Lower leg skin (tissue), 4 donors: Measurements from ENCODE around the gene MRPS18C. TPM values are rescaled to one million over a fixed set of nuclear protein-coding genes. Genes with fewer than 3 reads are reported as not detected.

Experiments used
- DNase-seq, 2 donors: peaks; one replicate each; pipeline ENCODE4 v3.0.0-alpha.2; 2019; ENCODE audit warnings: low spot score in 2 of 2
- H3K4me3 ChIP-seq: fragments of 200-600 bp; sonication (generic); 2 replicates; pipeline ENCODE4 v1.5.1; 2017; ENCODE audit warnings: mild to moderate bottlenecking, low read depth; ENCODE audit not compliant: poor library complexity, severe bottlenecking
- POLR2A ChIP-seq, 2 donors: fragments of 450-650 bp; IDR thresholded peaks; one replicate each; pipeline ENCODE4 v1.6.1; 2016 to 2017; ENCODE audit warnings: antibody characterized with exemption in 2 of 2, mild to moderate bottlenecking in 1 of 2, moderate library complexity in 1 of 2
- WGBS, 2 donors: methylation state at CpG; one replicate each; pipeline ENCODE4 v1.1.5; 2018; 5-methylcytosine and 5-hydroxymethylcytosine counted together
- intact Hi-C: fragments of 100-400 bp; cut with DNase I; formaldehyde crosslinking; loops from one replicate; pipeline ENCODE4 v1.15.0; 2023; ENCODE audit warnings: low total_unique reads
- total RNA-seq, 4 donors: library from RNA; depleted of rRNA; stranded (reverse); fragments of >200 nt; gene quantifications; one replicate each; pipeline ENCODE4 v1.1.0, GENCODE V29; 2016
- TF ChIP-seq, protein P1 (sequence below), 3 donors: fragments of 450-650 bp; IDR thresholded peaks; one replicate each; pipeline ENCODE4 v1.5.1; 2016; ENCODE audit warnings: antibody characterized with exemption in 3 of 3, mild to moderate bottlenecking in 3 of 3, moderate library complexity in 2 of 3

Gene MRPS18C
- total RNA-seq, 4 donors from 2014 or later, result 6.9 to 20.1 (median 15.1) TPM

DNA sequence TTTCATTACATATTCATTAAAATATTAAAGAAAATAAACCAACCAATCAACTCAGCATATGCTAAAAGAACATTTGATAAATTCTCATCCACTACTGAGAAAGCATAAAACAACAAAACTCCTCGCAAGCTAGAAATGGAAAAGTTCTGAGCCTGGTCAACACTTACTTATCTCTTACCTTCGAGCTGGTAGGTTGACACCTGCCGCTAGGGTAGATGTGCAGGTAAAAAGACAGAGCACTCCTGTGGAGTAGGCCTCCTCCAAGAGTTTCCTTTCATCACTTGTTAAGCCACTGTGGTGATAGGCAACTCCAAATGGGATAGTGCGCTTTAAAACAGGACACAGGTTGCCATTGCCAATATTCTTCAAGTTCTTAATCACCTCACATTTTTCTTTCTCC, 19.2 kb upstream of the MRPS18C start:
- no peak for DNase-seq
- TF ChIP-seq, protein P1, sequence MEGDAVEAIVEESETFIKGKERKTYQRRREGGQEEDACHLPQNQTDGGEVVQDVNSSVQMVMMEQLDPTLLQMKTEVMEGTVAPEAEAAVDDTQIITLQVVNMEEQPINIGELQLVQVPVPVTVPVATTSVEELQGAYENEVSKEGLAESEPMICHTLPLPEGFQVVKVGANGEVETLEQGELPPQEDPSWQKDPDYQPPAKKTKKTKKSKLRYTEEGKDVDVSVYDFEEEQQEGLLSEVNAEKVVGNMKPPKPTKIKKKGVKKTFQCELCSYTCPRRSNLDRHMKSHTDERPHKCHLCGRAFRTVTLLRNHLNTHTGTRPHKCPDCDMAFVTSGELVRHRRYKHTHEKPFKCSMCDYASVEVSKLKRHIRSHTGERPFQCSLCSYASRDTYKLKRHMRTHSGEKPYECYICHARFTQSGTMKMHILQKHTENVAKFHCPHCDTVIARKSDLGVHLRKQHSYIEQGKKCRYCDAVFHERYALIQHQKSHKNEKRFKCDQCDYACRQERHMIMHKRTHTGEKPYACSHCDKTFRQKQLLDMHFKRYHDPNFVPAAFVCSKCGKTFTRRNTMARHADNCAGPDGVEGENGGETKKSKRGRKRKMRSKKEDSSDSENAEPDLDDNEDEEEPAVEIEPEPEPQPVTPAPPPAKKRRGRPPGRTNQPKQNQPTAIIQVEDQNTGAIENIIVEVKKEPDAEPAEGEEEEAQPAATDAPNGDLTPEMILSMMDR (IDR thresholded peaks at IDR 0.05), result no peak
- TF ChIP-seq POLR2A (IDR thresholded peaks at IDR 0.05), result no peak
- 94 to 96% methylated on average over 4 of the region's 4 CpGs for WGBS, 2 donors
- intact Hi-C loops, result no loop called here
- no peak overlapping the region for H3K4me3 ChIP-seq

DNA sequence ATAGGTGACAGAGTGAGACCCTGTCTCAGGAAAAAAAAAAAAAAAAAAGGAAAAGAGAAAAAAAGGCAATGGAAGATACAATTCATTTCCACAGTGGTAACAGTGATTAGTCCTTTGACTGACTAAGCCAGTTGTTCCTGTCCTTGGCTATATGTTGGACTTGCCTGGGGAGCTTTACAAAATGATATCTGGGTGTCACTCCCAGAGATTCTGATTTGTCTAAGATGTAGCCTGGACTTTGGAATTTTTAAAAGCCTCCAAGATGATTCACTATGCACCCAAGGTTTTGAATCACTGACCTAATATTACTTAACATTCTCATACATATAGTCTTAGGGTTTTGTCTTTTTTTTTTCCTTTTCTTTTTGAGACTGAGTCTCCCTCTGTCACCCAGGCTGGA, 17.1 kb upstream of the MRPS18C start:
- DNase-seq, result no peak
- H3K4me3 ChIP-seq, result no peak overlapping the region
- intact Hi-C loops, result no loop called here
- no peak for TF ChIP-seq POLR2A (IDR thresholded peaks at IDR 0.05)
- TF ChIP-seq, protein P1 (IDR thresholded peaks at IDR 0.05), result no peak

DNA sequence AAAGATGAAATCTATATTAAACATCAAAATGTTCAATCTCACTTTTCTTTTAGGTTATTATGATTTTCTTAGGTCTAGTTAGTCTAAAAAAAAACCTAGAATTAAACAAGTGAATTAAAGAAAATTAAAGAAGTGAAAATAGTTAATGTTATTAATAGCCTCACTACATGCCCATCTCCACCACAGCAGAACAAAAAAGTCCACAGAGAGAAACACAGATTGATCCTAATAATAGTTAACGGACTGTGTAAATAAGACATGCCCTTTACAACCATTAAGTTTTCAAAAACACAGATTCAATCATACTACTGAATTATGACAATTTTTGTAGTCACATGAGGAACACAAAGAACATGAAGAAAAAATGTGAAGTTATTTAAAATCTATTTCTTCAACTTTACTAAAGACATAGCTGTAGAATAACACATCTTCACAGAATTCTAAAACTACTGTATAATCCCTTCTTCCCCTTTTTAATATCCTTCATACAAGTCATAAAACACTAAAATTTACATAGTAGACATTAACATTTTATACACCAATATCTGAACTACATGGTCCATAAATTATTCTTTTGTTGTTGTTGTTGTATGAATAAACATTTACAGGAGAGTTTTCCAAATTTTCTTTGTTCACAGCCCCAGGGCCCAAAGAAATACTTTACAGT, 15.6 kb upstream of the MRPS18C start:
- TF ChIP-seq, protein P1 (IDR thresholded peaks at IDR 0.05), result no peak
- TF ChIP-seq POLR2A (IDR thresholded peaks at IDR 0.05), result no peak
- DNase-seq, result no peak
- H3K4me3 ChIP-seq, result no peak overlapping the region
- WGBS, 2 donors, result 94 to 98% methylated on average over 1 of the region's 1 CpG
- intact Hi-C loops, result no loop called here

DNA sequence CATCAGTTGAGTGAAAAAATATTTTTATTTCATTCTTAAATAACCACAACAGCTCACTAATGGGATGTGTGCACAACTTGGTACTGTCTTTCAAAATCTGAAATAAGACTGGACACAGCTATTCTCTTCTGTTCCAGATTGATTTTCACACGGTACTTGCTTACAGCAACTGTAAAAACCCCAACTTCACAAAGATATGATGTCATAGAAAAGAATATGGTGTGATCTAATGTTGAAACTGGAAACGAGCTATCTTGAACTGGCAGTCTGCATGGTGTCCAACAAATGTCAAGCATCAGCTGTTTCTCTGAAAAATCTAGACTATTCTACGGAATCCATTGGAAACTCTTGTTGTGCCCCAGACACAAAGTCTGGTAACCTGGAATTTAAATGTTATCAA, 15.0 kb upstream of the MRPS18C start:
- intact Hi-C loops, result no loop called here
- H3K4me3 ChIP-seq, result no peak overlapping the region

DNA sequence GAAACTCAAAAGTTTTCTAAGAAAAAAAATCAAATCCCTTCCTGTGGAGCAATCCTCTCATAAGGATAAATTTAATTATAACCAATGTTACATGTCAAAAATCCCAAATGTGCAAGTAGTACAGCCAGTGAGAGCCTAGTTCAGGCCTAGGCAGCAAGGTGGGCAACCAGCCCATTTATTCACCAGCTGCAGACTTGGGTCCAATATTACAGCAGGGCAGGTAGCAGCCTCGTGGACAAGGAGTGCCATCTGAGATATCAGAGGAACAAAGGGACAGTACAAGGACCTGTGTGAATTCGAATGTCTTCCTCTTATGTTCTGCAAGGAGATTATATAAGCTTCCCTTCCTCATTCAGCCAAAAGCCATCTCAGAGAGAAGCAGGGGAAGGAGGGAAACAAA, 6.8 kb upstream of the MRPS18C start:
- no peak for TF ChIP-seq POLR2A (IDR thresholded peaks at IDR 0.05)
- TF ChIP-seq, protein P1 (IDR thresholded peaks at IDR 0.05), result no peak
- no peak overlapping the region for H3K4me3 ChIP-seq
- DNase-seq, result no peak
- WGBS, 2 donors, result 57 to 71% methylated on average over 2 of the region's 2 CpGs
- intact Hi-C loops, result no loop called here

More for the DNA sequence above, 15.0 kb upstream of the MRPS18C start:
- no peak for TF ChIP-seq POLR2A (IDR thresholded peaks at IDR 0.05)
- TF ChIP-seq, protein P1 (IDR thresholded peaks at IDR 0.05), result no peak
- 82 to 88% methylated on average over 3 of the region's 3 CpGs for WGBS, 2 donors
- no peak for DNase-seq

DNA sequence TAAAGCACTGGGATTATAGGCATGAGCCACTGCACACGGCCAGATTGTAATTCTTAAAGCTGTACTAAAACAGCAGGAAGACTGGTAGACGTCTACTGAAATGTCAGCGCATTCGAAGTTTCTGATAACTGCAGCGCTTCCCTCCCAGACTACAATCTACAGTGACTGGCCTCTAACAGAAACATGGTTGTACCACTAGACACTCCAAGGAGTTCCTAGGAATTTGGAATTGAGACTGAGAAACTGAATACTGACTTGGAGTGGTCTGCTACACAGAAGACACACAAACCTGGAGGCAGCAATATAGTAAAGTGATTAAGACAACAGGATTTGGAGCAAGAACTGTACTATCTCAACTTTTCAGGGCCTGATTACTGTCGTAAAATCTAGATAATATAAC, 1.2 kb upstream of the MRPS18C start:
- TF ChIP-seq POLR2A (IDR thresholded peaks at IDR 0.05), result no peak
- TF ChIP-seq, protein P1 (IDR thresholded peaks at IDR 0.05), result no peak
- WGBS, 2 donors, result 26% methylated on average over 6 of the region's 6 CpGs
- DNase-seq, result no peak
- intact Hi-C loops, result loop anchor here (5.0 kb wide), 1 partner anchor 258 kb away; no protein-coding TSS in a partner anchor
- H3K4me3 ChIP-seq, result peak overlapping the region; percentile 91
